Testis (tissue), 3 donors: Measurements from ENCODE around the gene ABL2. TPM values are rescaled to one million over a fixed set of nuclear protein-coding genes. Genes with fewer than 3 reads are reported as not detected.

Source experiments
- DNase-seq: peaks from one replicate; pipeline ENCODE4 v3.0.0-alpha.2; 2019
- H3K27ac ChIP-seq, 2 donors: fragments of 200-600 bp; sonication (generic); one replicate each; pipeline ENCODE4 v1.5.1; 2019
- H3K27me3 ChIP-seq: fragments of 200-600 bp; sonication (generic); one replicate; pipeline ENCODE4 v1.5.1; 2019
- H3K36me3 ChIP-seq: fragments of 200-600 bp; sonication (generic); one replicate; pipeline ENCODE4 v1.5.1; 2017; ENCODE audit warnings: low read depth; ENCODE audit errors: missing control alignments
- H3K4me1 ChIP-seq: fragments of 200-600 bp; sonication (generic); one replicate; pipeline ENCODE4 v1.5.1; 2019
- H3K4me3 ChIP-seq, 2 donors: fragments of 200-600 bp; sonication (generic); one replicate each; pipeline ENCODE4 v1.5.1; 2017 to 2019
- H3K9me3 ChIP-seq: fragments of 200-600 bp; sonication (generic); one replicate; pipeline ENCODE4 v1.5.1; 2017
- CTCF ChIP-seq, 3 experiments: fragments of 450-650 bp in 2 of 3; fragments of 200-600 bp in 1 of 3; sonication (generic) in 1 of 3; IDR thresholded peaks; one replicate each; pipeline ENCODE4 v1.5.1; 2016 to 2019; ENCODE audit warnings: antibody characterized with exemption in 3 of 3, mild to moderate bottlenecking in 2 of 3, moderate library complexity in 1 of 3
- POLR2A ChIP-seq: fragments of 450-650 bp; IDR thresholded peaks from one replicate; pipeline ENCODE4 v1.6.1; 2017; ENCODE audit warnings: antibody characterized with exemption, mild to moderate bottlenecking, moderate library complexity
- WGBS, 2 donors: methylation state at CpG; one replicate each; pipeline ENCODE4 v1.1.5; 2018; 5-methylcytosine and 5-hydroxymethylcytosine counted together
- intact Hi-C: fragments of 100-400 bp; cut with DNase I; formaldehyde crosslinking; loops from one replicate; pipeline ENCODE4 v1.15.1; 2023; ENCODE audit warnings: low total_unique reads
- polyA plus RNA-seq: library from polyadenylated mRNA; stranded (reverse); fragments of 350-450 nt; fragmentation: Illumina TruSeq; extraction: RNeasy Lipid Tissue Mini Kit (QIAGEN cat#74804); gene quantifications from one replicate; pipeline ENCODE4 v1.2.3, GENCODE V29; 2014; ENCODE audit warnings: low read depth, low replicate concordance; ENCODE audit not compliant: insufficient read depth
- total RNA-seq, 2 donors: library from RNA; depleted of rRNA; stranded (reverse); fragments of >200 nt; gene quantifications; one replicate each; pipeline ENCODE4 v1.2.3, GENCODE V29; 2016

The ABL2 gene
- total and polyA plus RNA-seq, 3 donors from 2014 or later = 12.4 to 22.9 (median 21.9) TPM

GRCh38 chr1:179077396-179077795 is 152.1 kb downstream of the ABL2 start:
- Histone ChIP-seq H3K9me3 (no peaks in the 10 kb centered on the region), H3K4me3 (no peak overlapping the region), H3K27ac (no peak overlapping the region), H3K27me3 (no peaks in the 10 kb centered on the region), H3K36me3 (no peaks in the 10 kb centered on the region), H3K4me1 (peaks cover 6% of the 10 kb centered on the region)
- intact Hi-C loops = no loop called here
- TF ChIP-seq POLR2A (no peak), CTCF (IDR thresholded peaks at IDR 0.05) (no peak)
- DNase-seq = no peak
- 84 to 86% methylated on average over 7 of the region's 7 CpGs for WGBS, 2 donors

- 92 to 100% methylated on average over 4 of the region's 4 CpGs for WGBS, 2 donors
- H3K36me3 ChIP-seq = no peaks in the 10 kb centered on the region
- TF ChIP-seq POLR2A = no peak
- TF ChIP-seq CTCF (IDR thresholded peaks at IDR 0.05) = no peak
- H3K4me3 ChIP-seq = no peak overlapping the region
- H3K4me1 ChIP-seq = no peaks in the 10 kb centered on the region
- H3K27me3 ChIP-seq = no peaks in the 10 kb centered on the region
- intact Hi-C loops = no loop called here
- no peak overlapping the region for H3K27ac ChIP-seq
- no peak for DNase-seq
- no peaks in the 10 kb centered on the region for H3K9me3 ChIP-seq
Measured at GRCh38 chr1:179066471-179066870, 163.0 kb downstream of the ABL2 start.

- Histone ChIP-seq H3K27ac (no peak overlapping the region), H3K9me3 (no peaks in the 10 kb centered on the region), H3K4me3 (no peak overlapping the region), H3K27me3 (no peaks in the 10 kb centered on the region), H3K4me1 (peaks cover 6% of the 10 kb centered on the region), H3K36me3 (no peaks in the 10 kb centered on the region)
- intact Hi-C loops = no loop called here
- TF ChIP-seq CTCF (IDR thresholded peaks at IDR 0.05) = no peak
- no peak for TF ChIP-seq POLR2A
- WGBS, 2 donors = 84 to 86% methylated on average over 8 of the region's 8 CpGs
- DNase-seq = no peak
Measured at GRCh38 chr1:179061360-179062282, 167.9 kb downstream of the ABL2 start.

GRCh38 chr1:179058487-179059483 is 170.7 kb downstream of the ABL2 start:
- no peak for DNase-seq
- no peak overlapping the region for H3K4me3 ChIP-seq
- peaks cover 6% of the 10 kb centered on the region for H3K4me1 ChIP-seq
- H3K36me3 ChIP-seq = no peaks in the 10 kb centered on the region
- H3K27me3 ChIP-seq = no peaks in the 10 kb centered on the region
- WGBS, 2 donors = 76 to 89% methylated on average over 3 of the region's 3 CpGs
- no peaks in the 10 kb centered on the region for H3K9me3 ChIP-seq
- H3K27ac ChIP-seq = no peak overlapping the region
- intact Hi-C loops = no loop called here
- TF ChIP-seq POLR2A (no peak), CTCF (IDR thresholded peaks at IDR 0.05) (no peak)
